HG03432 (cell line): Measurements from ENCODE around the gene CIITA.

Source experiments
- ATAC-seq: cut with Tn5 transposase; IDR thresholded peaks from one replicate; pipeline ENCODE4 v1.9.1; 2021; ENCODE audit warnings: mild to moderate bottlenecking, moderate library complexity; ENCODE audit not compliant: unreplicated experiment

The CIITA gene

GRCh38 chr16:10935226-10935915 lies 58.4 kb downstream of the CIITA start:
- no peak for ATAC-seq

GRCh38 chr16:10936272-10936984 lies 59.4 kb downstream of the CIITA start:
- ATAC-seq: no peak

GRCh38 chr16:10937068-10937859 lies 60.3 kb downstream of the CIITA start:
- no peak for ATAC-seq

- no peak for ATAC-seq
These were observed 61.3 kb downstream of the CIITA start for GRCh38 chr16:10938321-10938720.

- ATAC-seq: no peak
These were observed 62.0 kb downstream of the CIITA start for GRCh38 chr16:10938796-10939648.

GRCh38 chr16:10939649-10940234 lies 62.7 kb downstream of the CIITA start:
- no peak for ATAC-seq

GRCh38 chr16:10940501-10941079 lies 63.6 kb downstream of the CIITA start:
- ATAC-seq: no peak

- no peak for ATAC-seq
These were observed 64.3 kb downstream of the CIITA start for GRCh38 chr16:10941127-10941933.

- peak; percentile 8 for ATAC-seq
These were observed 64.9 kb downstream of the CIITA start for GRCh38 chr16:10941935-10942351.

GRCh38 chr16:10942352-10943063 lies 65.5 kb downstream of the CIITA start, which contains the start of gene DEXI:
Gene DEXI, minus strand, starts transcription at chr16:10942468. Its CDS starts 463 bp downstream, at chr16:10942005.
- ATAC-seq: peak; percentile 70

GRCh38 chr16:10943064-10943353 lies 66.0 kb downstream of the CIITA start:
- no peak for ATAC-seq

GRCh38 chr16:10944249-10945064 lies 67.5 kb downstream of the CIITA start, which contains the start of gene CLEC16A:
Gene CLEC16A, plus strand, starts transcription at chr16:10944564. Its CDS starts 154 bp downstream, at chr16:10944718.
- peak; percentile 75 for ATAC-seq

GRCh38 chr16:10945065-10945787 lies 68.2 kb downstream of the CIITA start:
- ATAC-seq: no peak

- ATAC-seq: no peak
These were observed 69.3 kb downstream of the CIITA start for GRCh38 chr16:10946308-10946707.

GRCh38 chr16:10947211-10947787 lies 70.3 kb downstream of the CIITA start:
- no peak for ATAC-seq

GRCh38 chr16:10949424-10949970 lies 72.5 kb downstream of the CIITA start:
- ATAC-seq: peak; percentile 73
